GM23338 (cell line): Measurements from ENCODE around the gene TTC22. TPM values are rescaled to one million over a fixed set of nuclear protein-coding genes. Genes with fewer than 3 reads are reported as not detected.

Source experiments
- ATAC-seq: fragments of 200-7000 bp; cut with Tn5 transposase; 3 replicates; pipeline ENCODE4 v1.9.1; 2020
- DNase-seq: peaks from one replicate; pipeline ENCODE4 v3.0.0-alpha.2; 2015; ENCODE audit warnings: low spot score
- H2AFZ ChIP-seq: fragments of 200-600 bp; sonication (generic); 2 replicates; pipeline ENCODE4 v1.8.0; 2016; ENCODE audit warnings: antibody characterized with exemption, mild to moderate bottlenecking, moderate library complexity
- H3F3A ChIP-seq: fragments of 200-600 bp; sonication (generic); replicated peaks from 2 replicates; pipeline ENCODE4 v1.8.0; 2017; ENCODE audit warnings: antibody characterized with exemption, mixed run types, low read depth
- H3K27ac ChIP-seq: fragments of 200-600 bp; sonication (generic); 2 replicates; pipeline ENCODE4 v1.6.1; 2016; ENCODE audit warnings: low read depth
- H3K27me3 ChIP-seq: fragments of 200-600 bp; sonication (generic); 2 replicates; pipeline ENCODE4 v1.8.0; 2016; ENCODE audit warnings: mild to moderate bottlenecking, mixed run types, moderate library complexity; ENCODE audit not compliant: insufficient read depth
- H3K36me3 ChIP-seq: fragments of 200-600 bp; sonication (generic); 2 replicates; pipeline ENCODE4 v1.8.0; 2016; ENCODE audit warnings: mild to moderate bottlenecking; ENCODE audit not compliant: insufficient read depth
- H3K4me1 ChIP-seq: fragments of 200-600 bp; sonication (generic); 2 replicates; pipeline ENCODE4 v1.8.0; 2016; ENCODE audit warnings: mild to moderate bottlenecking, moderate library complexity; ENCODE audit not compliant: insufficient read depth
- H3K4me2 ChIP-seq: fragments of 200-600 bp; sonication (generic); 2 replicates; pipeline ENCODE4 v1.7.1; 2017; ENCODE audit warnings: mixed run types
- H3K4me3 ChIP-seq: fragments of 200-600 bp; sonication (generic); 2 replicates; pipeline ENCODE4 v1.6.1; 2016; ENCODE audit warnings: mixed run types
- H3K79me2 ChIP-seq: fragments of 200-600 bp; sonication (generic); replicated peaks from 2 replicates; pipeline ENCODE4 v1.8.0; 2017; ENCODE audit warnings: mild to moderate bottlenecking; ENCODE audit not compliant: insufficient read depth
- H3K9me2 ChIP-seq: fragments of 200-600 bp; sonication (generic); 2 replicates; pipeline ENCODE4 v1.8.0; 2017; ENCODE audit not compliant: insufficient read depth
- H4K20me1 ChIP-seq: fragments of 200-600 bp; sonication (generic); replicated peaks from 2 replicates; pipeline ENCODE4 v1.8.0; 2017; ENCODE audit warnings: mild to moderate bottlenecking; ENCODE audit not compliant: insufficient read depth
- H3K27ac Mint-ChIP-seq: 2 replicates; pipeline ENCODE4 v1.8.0; 2020; ENCODE audit warnings: inconsistent platforms, mild to moderate bottlenecking, moderate library complexity, mixed read lengths
- H3K27me3 Mint-ChIP-seq: 3 replicates; pipeline ENCODE4 v1.8.0; 2022; ENCODE audit warnings: low read depth, mild to moderate bottlenecking, moderate library complexity, mixed read lengths, inconsistent platforms; ENCODE audit not compliant: insufficient read depth, poor library complexity
- H3K36me3 Mint-ChIP-seq: 3 replicates; pipeline ENCODE4 v1.8.0; 2021; ENCODE audit warnings: low read depth, mild to moderate bottlenecking, inconsistent platforms, moderate library complexity, mixed read lengths
- H3K4me1 Mint-ChIP-seq: 3 replicates; pipeline ENCODE4 v1.8.0; 2020; ENCODE audit warnings: mild to moderate bottlenecking, inconsistent platforms, mixed read lengths
- H3K4me3 Mint-ChIP-seq: 3 replicates; pipeline ENCODE4 v1.8.0; 2021; ENCODE audit warnings: moderate library complexity, mild to moderate bottlenecking, inconsistent platforms, mixed read lengths
- H3K9me3 Mint-ChIP-seq: 3 replicates; pipeline ENCODE4 v1.8.0; 2020; ENCODE audit warnings: moderate library complexity, mild to moderate bottlenecking, inconsistent platforms, mixed read lengths
- CREB1 ChIP-seq: fragments of 250-450 bp; sonication (Bioruptor Pico); IDR thresholded peaks from 2 replicates; pipeline ENCODE4 v1.5.0; 2020; ENCODE audit warnings: low read depth, mild to moderate bottlenecking, moderate library complexity
- CTCF ChIP-seq, 2 experiments: fragments of 200-600 bp in 1 of 2; sonication (generic) in 1 of 2; conservative IDR thresholded peaks; 2 replicates each; pipeline versions ENCODE4 v1.5.1 to v1.6.1; 2016 to 2017; ENCODE audit warnings: antibody characterized with exemption in 2 of 2, low read depth in 2 of 2, mild to moderate bottlenecking in 2 of 2, moderate library complexity in 1 of 2
- ETS1 ChIP-seq: IDR thresholded peaks from 2 replicates; pipeline ENCODE4 v1.6.1; 2016; ENCODE audit warnings: antibody characterized with exemption
- EZH2 ChIP-seq: fragments of 200-600 bp; sonication (generic); IDR thresholded peaks from one replicate; pipeline ENCODE4 v1.8.0; 2017; ENCODE audit warnings: antibody characterized with exemption, mild to moderate bottlenecking, low read depth; ENCODE audit not compliant: unreplicated experiment
- EZH2phosphoT487 ChIP-seq: fragments of 200-600 bp; sonication (generic); IDR thresholded peaks from one replicate; pipeline ENCODE4 v1.8.1; 2018; ENCODE audit warnings: antibody characterized with exemption; ENCODE audit not compliant: unreplicated experiment
- JUNB ChIP-seq: IDR thresholded peaks from one replicate; pipeline ENCODE4 v1.6.1; 2016; ENCODE audit warnings: antibody characterized with exemption; ENCODE audit not compliant: unreplicated experiment
- NANOG ChIP-seq: IDR thresholded peaks from 2 replicates; pipeline ENCODE4 v1.6.1; 2016; ENCODE audit warnings: antibody characterized with exemption, borderline replicate concordance
- REST ChIP-seq: IDR thresholded peaks from one replicate; pipeline ENCODE4 v1.6.1; 2018; ENCODE audit warnings: antibody characterized with exemption; ENCODE audit not compliant: unreplicated experiment
- STAT1 ChIP-seq: IDR thresholded peaks from one replicate; pipeline ENCODE4 v1.6.1; 2016; ENCODE audit warnings: antibody characterized with exemption; ENCODE audit not compliant: unreplicated experiment
- ZNF114 ChIP-seq: fragments of 250-450 bp; sonication (Bioruptor Pico); IDR thresholded peaks from 2 replicates; pipeline ENCODE4 v1.5.0; 2020; ENCODE audit warnings: mild to moderate bottlenecking, moderate library complexity
- ZNF331 ChIP-seq: fragments of 250-450 bp; sonication (Bioruptor Pico); IDR thresholded peaks from 2 replicates; pipeline ENCODE4 v1.5.0; 2020; ENCODE audit warnings: low read depth, mild to moderate bottlenecking, moderate library complexity
- polyA plus RNA-seq: library from polyadenylated mRNA; unstranded; fragments of >200 nt; fragmentation: Nextera tagmentation; extraction: Ambion mirVana; gene quantifications from 2 replicates; pipeline ENCODE4 v1.2.1, GENCODE V29; 2016
- total RNA-seq: library from RNA; depleted of rRNA; stranded (reverse); fragments of >200 nt; shearing (Covaris generic); gene quantifications from 2 replicates; pipeline ENCODE4 v1.2.3, GENCODE V29; 2014

TTC22 gene
- total and polyA plus RNA-seq, 2 experiments from 2014 or later, result 1.2 to 2.5 TPM

GRCh38 chr1:54850069-54850730, 49.1 kb upstream of the TTC22 start (continued):
- TF ChIP-seq REST, result no peak
- no peak for TF ChIP-seq CREB1 (CRISPR knock-in tag)
- TF ChIP-seq JUNB, result no peak
- no peak for TF ChIP-seq STAT1
- no peak for TF ChIP-seq CTCF (conservative IDR thresholded peaks at IDR 0.05; ENCODE audit: low read depth in 2 of 2)

GRCh38 chr1:54849219-54850068, 48.3 kb upstream of the TTC22 start:
- Histone ChIP-seq H3K79me2 (no peaks in the 10 kb centered on the region), H3K4me3 (no peak overlapping the region), H4K20me1 (peaks cover 34% of the 10 kb centered on the region), H3K9me2 (no peaks in the 10 kb centered on the region), H3K36me3 (peaks cover 53% of the 10 kb centered on the region), H3K27me3 (no peaks in the 10 kb centered on the region), H3F3A (peaks cover 40% of the 10 kb centered on the region; the same call in 1 of the 2 replicates), H3K4me1 (no peaks in the 10 kb centered on the region), H2AFZ (no peak overlapping the region), H3K4me2 (no peak overlapping the region), H3K27ac (0 out of 2 replicates have a peak overlapping the region, but pooled peaks have one; percentile 59)
- Mint-ChIP-seq H3K27ac (no peak overlapping the region), H3K27me3 (peaks cover 4% of the 10 kb centered on the region), H3K9me3 (no peaks in the 10 kb centered on the region; the same call in 2 of the 3 replicates), H3K36me3 (peaks cover 64% of the 10 kb centered on the region), H3K4me1 (no peaks in the 10 kb centered on the region), H3K4me3 (no peak overlapping the region)
- no peak for ATAC-seq
- no peak for TF ChIP-seq CTCF (conservative IDR thresholded peaks at IDR 0.05; ENCODE audit: low read depth in 2 of 2)
- no peak for TF ChIP-seq ZNF331 (CRISPR knock-in tag)
- no peak for TF ChIP-seq NANOG
- no peak for TF ChIP-seq JUNB
- no peak for TF ChIP-seq ETS1
- no peak for TF ChIP-seq EZH2
- no peak for TF ChIP-seq STAT1
- TF ChIP-seq EZH2phosphoT487, result no peak
- TF ChIP-seq ZNF114 (CRISPR knock-in tag), result no peak
- no peak for TF ChIP-seq REST
- no peak for DNase-seq
